Suprapubic skin (tissue), 4 donors: ENCODE measurements around the gene APC. TPM values are rescaled to one million over a fixed set of nuclear protein-coding genes. Genes with fewer than 3 reads are reported as not detected.
"Not testable (repeated sequence)": the region's sequence is repeated elsewhere in the genome, so short reads cannot be mapped to it uniquely, and the experiment has no call there.

ENCODE experiments used
- DNase-seq, 2 donors: peaks; one replicate each; pipeline ENCODE4 v3.0.0-alpha.2; 2019; ENCODE audit warnings: low spot score in 2 of 2
- H3K27ac ChIP-seq: fragments of 200-600 bp; sonication (generic); one replicate; pipeline ENCODE4 v1.5.1; 2019
- H3K27me3 ChIP-seq: fragments of 200-600 bp; sonication (generic); one replicate; pipeline ENCODE4 v1.5.1; 2019
- H3K36me3 ChIP-seq: fragments of 200-600 bp; sonication (generic); one replicate; pipeline ENCODE4 v1.5.1; 2019
- H3K4me1 ChIP-seq: fragments of 200-600 bp; sonication (generic); one replicate; pipeline ENCODE4 v1.5.1; 2019
- H3K4me3 ChIP-seq: fragments of 200-600 bp; sonication (generic); one replicate; pipeline ENCODE4 v1.5.1; 2019; ENCODE audit warnings: mild to moderate bottlenecking
- H3K9me3 ChIP-seq: fragments of 200-600 bp; sonication (generic); one replicate; pipeline ENCODE4 v1.5.1; 2019
- CTCF ChIP-seq, 2 donors: fragments of 200-600 bp in 1 of 2; fragments of 450-650 bp in 1 of 2; sonication (generic) in 1 of 2; IDR thresholded peaks; one replicate each; pipeline ENCODE4 v1.5.1; 2016 to 2019; ENCODE audit warnings: antibody characterized with exemption in 2 of 2, mild to moderate bottlenecking in 1 of 2, moderate library complexity in 1 of 2
- EP300 ChIP-seq: sonication (generic); formaldehyde crosslinking; IDR thresholded peaks from one replicate; pipeline ENCODE4 v1.6.1; 2017; ENCODE audit warnings: antibody characterized with exemption
- POLR2A ChIP-seq, 2 donors: fragments of 450-650 bp; IDR thresholded peaks; one replicate each; pipeline ENCODE4 v1.6.1; 2017; ENCODE audit warnings: antibody characterized with exemption in 2 of 2, mild to moderate bottlenecking in 2 of 2, moderate library complexity in 2 of 2
- POLR2AphosphoS5 ChIP-seq, 3 donors: sonication (generic); formaldehyde crosslinking; IDR thresholded peaks; one replicate each; pipeline ENCODE4 v1.6.1; 2017; ENCODE audit warnings: antibody characterized with exemption in 3 of 3
- WGBS: methylation state at CpG from one replicate; pipeline ENCODE4 v1.1.5; 2018; 5-methylcytosine and 5-hydroxymethylcytosine counted together
- total RNA-seq, 4 donors: library from RNA; depleted of rRNA; stranded (reverse); fragments of >200 nt; gene quantifications; one replicate each; pipeline ENCODE4 v1.1.0, GENCODE V29; 2016

APC gene
- total RNA-seq, 4 donors from 2014 or later: 40.8 to 76.4 (median 53.9) TPM

GRCh38 chr5:112880219-112880964, 142.7 kb downstream of the APC start:
- H3K36me3 ChIP-seq: peaks cover 77% of the 10 kb centered on the region

GRCh38 chr5:112883192-112883591, 145.5 kb downstream of the APC start:
- peaks cover 7% of the 10 kb centered on the region for H3K4me1 ChIP-seq
- H3K4me3 ChIP-seq: no peak overlapping the region
- peaks cover 83% of the 10 kb centered on the region for H3K36me3 ChIP-seq
- no peaks in the 10 kb centered on the region for H3K9me3 ChIP-seq
- no peak overlapping the region for H3K27ac ChIP-seq
- no peak for TF ChIP-seq EP300
- TF ChIP-seq CTCF (IDR thresholded peaks at IDR 0.05): no peak
- TF ChIP-seq POLR2A (IDR thresholded peaks at IDR 0.05): no peak
- DNase-seq: no peak
- H3K27me3 ChIP-seq: no peaks in the 10 kb centered on the region
- 94% methylated on average over 2 of the region's 2 CpGs for WGBS

More at GRCh38 chr5:112880219-112880964, 142.7 kb downstream of the APC start:
- 92% methylated on average over 2 of the region's 2 CpGs for WGBS
- no peaks in the 10 kb centered on the region for H3K9me3 ChIP-seq
- H3K27ac ChIP-seq: no peak overlapping the region
- no peak for TF ChIP-seq CTCF (IDR thresholded peaks at IDR 0.05)
- TF ChIP-seq EP300: no peak
- TF ChIP-seq POLR2AphosphoS5 (IDR thresholded peaks at IDR 0.05): no peak
- no peak for TF ChIP-seq POLR2A (IDR thresholded peaks at IDR 0.05)
- no peaks in the 10 kb centered on the region for H3K27me3 ChIP-seq
- no peak for DNase-seq
- no peak overlapping the region for H3K4me3 ChIP-seq
- peaks cover 17% of the 10 kb centered on the region for H3K4me1 ChIP-seq

GRCh38 chr5:112885001-112885400, 147.3 kb downstream of the APC start:
- Histone ChIP-seq H3K27ac (no peak overlapping the region), H3K4me3 (no peak overlapping the region), H3K36me3 (peaks cover 74% of the 10 kb centered on the region), H3K27me3 (no peaks in the 10 kb centered on the region), H3K4me1 (no peaks in the 10 kb centered on the region), H3K9me3 (no peaks in the 10 kb centered on the region)
- WGBS: 82% methylated on average over 3 of the region's 3 CpGs
- DNase-seq: no peak
- TF ChIP-seq POLR2A (IDR thresholded peaks at IDR 0.05) (no peak), CTCF (IDR thresholded peaks at IDR 0.05) (no peak), EP300 (no peak), POLR2AphosphoS5 (IDR thresholded peaks at IDR 0.05) (no peak)

GRCh38 chr5:112886975-112887374, 149.3 kb downstream of the APC start:
- WGBS: 91% methylated on average over 4 of the region's 4 CpGs
- H3K9me3 ChIP-seq: no peaks in the 10 kb centered on the region
- H3K27ac ChIP-seq: no peak overlapping the region
- H3K4me1 ChIP-seq: no peaks in the 10 kb centered on the region
- H3K27me3 ChIP-seq: no peaks in the 10 kb centered on the region
- TF ChIP-seq EP300 (no peak), CTCF (IDR thresholded peaks at IDR 0.05) (no peak), POLR2AphosphoS5 (IDR thresholded peaks at IDR 0.05) (no peak), POLR2A (IDR thresholded peaks at IDR 0.05) (no peak)
- no peak overlapping the region for H3K4me3 ChIP-seq
- H3K36me3 ChIP-seq: peaks cover 67% of the 10 kb centered on the region
- no peak for DNase-seq

GRCh38 chr5:112892066-112892465, 154.4 kb downstream of the APC start:
- H3K4me1 ChIP-seq, H3K4me3 ChIP-seq, H3K27ac ChIP-seq, H3K27me3 ChIP-seq, DNase-seq, H3K9me3 ChIP-seq: not testable (repeated sequence)
- H3K36me3 ChIP-seq: peaks cover 46% of the 10 kb centered on the region
- 81% methylated on average over 8 of the region's 8 CpGs for WGBS

- Histone ChIP-seq H3K9me3 (no peaks in the 10 kb centered on the region), H3K36me3 (peaks cover 45% of the 10 kb centered on the region)
- 96% methylated on average over 13 of the region's 13 CpGs for WGBS
Observed at GRCh38 chr5:112892776-112893175, 155.1 kb downstream of the APC start.

More at GRCh38 chr5:112892776-112893175, 155.1 kb downstream of the APC start:
- no peak for DNase-seq
- no peak overlapping the region for H3K27ac ChIP-seq
- no peaks in the 10 kb centered on the region for H3K27me3 ChIP-seq
- H3K4me3 ChIP-seq: no peak overlapping the region
- no peaks in the 10 kb centered on the region for H3K4me1 ChIP-seq
- no peak for TF ChIP-seq CTCF (IDR thresholded peaks at IDR 0.05)
- no peak for TF ChIP-seq POLR2AphosphoS5 (IDR thresholded peaks at IDR 0.05)
- no peak for TF ChIP-seq EP300
- no peak for TF ChIP-seq POLR2A (IDR thresholded peaks at IDR 0.05)
